Suprapubic skin (tissue), 4 donors: Measurements from ENCODE around the gene TNS3.

Experiments
- EP300 ChIP-seq: sonication (generic); formaldehyde crosslinking; IDR thresholded peaks from one replicate; pipeline ENCODE4 v1.6.1; 2017; ENCODE audit warnings: antibody characterized with exemption
- POLR2A ChIP-seq, 2 donors: fragments of 450-650 bp; IDR thresholded peaks; one replicate each; pipeline ENCODE4 v1.6.1; 2017; ENCODE audit warnings: antibody characterized with exemption in 2 of 2, mild to moderate bottlenecking in 2 of 2, moderate library complexity in 2 of 2
- POLR2AphosphoS5 ChIP-seq, 3 donors: sonication (generic); formaldehyde crosslinking; IDR thresholded peaks; one replicate each; pipeline ENCODE4 v1.6.1; 2017; ENCODE audit warnings: antibody characterized with exemption in 3 of 3
- TF ChIP-seq, protein P1 (sequence below), 2 donors: fragments of 200-600 bp in 1 of 2; fragments of 450-650 bp in 1 of 2; sonication (generic) in 1 of 2; IDR thresholded peaks; one replicate each; pipeline ENCODE4 v1.5.1; 2016 to 2019; ENCODE audit warnings: antibody characterized with exemption in 2 of 2, mild to moderate bottlenecking in 1 of 2, moderate library complexity in 1 of 2

DNA sequence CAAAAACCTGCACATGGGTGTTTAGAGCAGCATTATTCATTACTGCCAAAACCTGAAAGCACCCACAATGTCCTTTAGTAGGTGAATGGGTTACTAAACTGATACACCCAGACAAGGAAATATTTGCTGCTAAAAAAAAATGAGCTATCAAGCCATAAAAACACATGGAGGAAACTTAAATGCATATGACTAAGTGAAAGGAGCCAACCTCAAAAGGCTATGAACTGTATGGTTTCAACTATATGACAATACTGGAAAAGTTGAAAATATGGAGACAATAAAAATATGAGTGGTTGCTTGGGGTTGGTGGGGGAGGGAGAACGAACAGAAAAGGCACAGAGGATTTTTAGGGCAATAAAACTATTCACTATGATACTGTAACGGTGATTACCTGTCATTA lies 291.0 kb downstream of the TNS3 start:
- TF ChIP-seq EP300 = no peak
- TF ChIP-seq, protein P1, sequence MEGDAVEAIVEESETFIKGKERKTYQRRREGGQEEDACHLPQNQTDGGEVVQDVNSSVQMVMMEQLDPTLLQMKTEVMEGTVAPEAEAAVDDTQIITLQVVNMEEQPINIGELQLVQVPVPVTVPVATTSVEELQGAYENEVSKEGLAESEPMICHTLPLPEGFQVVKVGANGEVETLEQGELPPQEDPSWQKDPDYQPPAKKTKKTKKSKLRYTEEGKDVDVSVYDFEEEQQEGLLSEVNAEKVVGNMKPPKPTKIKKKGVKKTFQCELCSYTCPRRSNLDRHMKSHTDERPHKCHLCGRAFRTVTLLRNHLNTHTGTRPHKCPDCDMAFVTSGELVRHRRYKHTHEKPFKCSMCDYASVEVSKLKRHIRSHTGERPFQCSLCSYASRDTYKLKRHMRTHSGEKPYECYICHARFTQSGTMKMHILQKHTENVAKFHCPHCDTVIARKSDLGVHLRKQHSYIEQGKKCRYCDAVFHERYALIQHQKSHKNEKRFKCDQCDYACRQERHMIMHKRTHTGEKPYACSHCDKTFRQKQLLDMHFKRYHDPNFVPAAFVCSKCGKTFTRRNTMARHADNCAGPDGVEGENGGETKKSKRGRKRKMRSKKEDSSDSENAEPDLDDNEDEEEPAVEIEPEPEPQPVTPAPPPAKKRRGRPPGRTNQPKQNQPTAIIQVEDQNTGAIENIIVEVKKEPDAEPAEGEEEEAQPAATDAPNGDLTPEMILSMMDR (IDR thresholded peaks at IDR 0.05) = no peak
- TF ChIP-seq POLR2AphosphoS5 (IDR thresholded peaks at IDR 0.05) = no peak
- no peak for TF ChIP-seq POLR2A (IDR thresholded peaks at IDR 0.05)
